DOHH2 (cell line): ENCODE results near the gene RAP1GAP.

ENCODE experiments used
- CTCF ChIP-seq: fragments of 200-600 bp; sonication (generic); IDR thresholded peaks from one replicate; pipeline ENCODE4 v1.5.1; 2014; ENCODE audit warnings: antibody characterized with exemption, mild to moderate bottlenecking, low read depth, low read length; ENCODE audit not compliant: poor library complexity, severe bottlenecking
- EZH2phosphoT487 ChIP-seq: fragments of 200-600 bp; sonication (generic); IDR thresholded peaks from 2 replicates; pipeline ENCODE4 v1.6.1; 2017; ENCODE audit warnings: borderline replicate concordance, mild to moderate bottlenecking, antibody characterized with exemption, low read length, moderate library complexity, mixed read lengths

GRCh38 chr1:21641076-21641475, 28.1 kb downstream of the RAP1GAP start:
- TF ChIP-seq CTCF (no peak), EZH2phosphoT487 (no peak)
